ENCODE data around the gene MRPS16. TPM values are rescaled to one million over a fixed set of nuclear protein-coding genes. Genes with fewer than 3 reads are reported as not detected.

MRPS16 gene
- 85.9 and 88.5 TPM in 2 replicates for total RNA-seq

DNA sequence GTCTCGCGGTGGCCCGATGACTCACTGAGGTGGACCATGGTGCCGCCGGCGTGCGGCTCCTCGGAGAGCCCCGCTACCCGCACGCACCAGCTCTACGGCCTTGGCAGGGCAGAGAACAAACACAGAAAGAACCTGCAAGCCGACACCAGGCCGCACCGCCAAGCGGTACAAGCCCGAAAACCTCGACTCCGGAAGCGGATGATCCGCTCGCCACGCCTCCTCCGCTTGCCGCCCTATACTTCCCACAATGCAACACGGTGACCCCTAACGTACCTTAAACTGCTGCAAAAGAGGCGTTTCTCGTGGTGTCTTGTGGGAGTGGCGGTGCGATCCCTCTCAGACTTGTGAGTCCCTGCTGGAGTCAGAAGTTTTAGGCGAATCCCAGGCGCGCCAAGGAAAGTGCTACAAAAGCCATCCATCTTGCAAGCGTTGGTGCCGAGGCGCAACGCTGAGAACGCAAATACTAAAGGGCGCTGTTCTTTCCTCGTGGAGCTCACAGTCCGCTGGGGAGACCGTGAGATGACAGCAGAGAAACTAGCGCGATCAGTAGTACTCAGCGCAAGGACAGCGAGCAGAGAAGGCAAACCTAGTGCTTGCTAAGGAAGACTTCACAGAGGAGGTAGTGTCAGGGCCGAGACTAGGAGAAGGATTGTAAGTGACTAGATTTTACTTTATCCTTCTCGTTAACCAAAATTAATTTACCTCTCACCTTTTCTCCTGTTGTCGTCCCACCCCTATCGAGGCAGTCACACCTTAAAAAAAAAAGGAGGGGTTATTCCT lies at the start of gene MRPS16:
Gene MRPS16 (minus strand): TSS at position 200 of the 780 bp plus-strand sequence. CDS start 162 bp downstream, at position 38.
- Mint-ChIP-seq H3K4me3 (peak within 1 kb of the TSS; percentile 99), H3K9me3 (no peaks in the 10 kb centered on the region), H3K36me3 (ENCODE audit: low read depth) (peaks cover 40% of the 10 kb centered on the region), H3K27me3 (no peaks in the 10 kb centered on the region), H3K4me1 (peaks cover 44% of the 10 kb centered on the region), H3K27ac (peak within 1 kb of the TSS; percentile 95)
- intact Hi-C loops (cut with micrococcal nuclease), result loop anchor here (1.0 to 5.0 kb wide), 8 partner anchors 8 to 1980 kb away; partner anchors contain the start of genes ANXA7, CFAP70, MICU1 and VDAC2
- peak; percentile 84 for DNase-seq
- ChIA-PET CTCF (interaction anchor here (0.6 to 1.1 kb wide), 2 partner anchors 12 to 1545 kb away, joined by 4 read pairs; no protein-coding TSS in a partner anchor), POLR2A (interaction anchor here (0.5 to 3.1 kb wide), 6 partner anchors 11 to 525 kb away, joined by 3 to 12 read pairs (median 6); partner anchors contain the start of genes ECD, FAM149B1, P4HA1 and PPP3CB)
- ATAC-seq (ENCODE audit: low read depth), result peak; percentile 89
- TF ChIP-seq, protein P1, sequence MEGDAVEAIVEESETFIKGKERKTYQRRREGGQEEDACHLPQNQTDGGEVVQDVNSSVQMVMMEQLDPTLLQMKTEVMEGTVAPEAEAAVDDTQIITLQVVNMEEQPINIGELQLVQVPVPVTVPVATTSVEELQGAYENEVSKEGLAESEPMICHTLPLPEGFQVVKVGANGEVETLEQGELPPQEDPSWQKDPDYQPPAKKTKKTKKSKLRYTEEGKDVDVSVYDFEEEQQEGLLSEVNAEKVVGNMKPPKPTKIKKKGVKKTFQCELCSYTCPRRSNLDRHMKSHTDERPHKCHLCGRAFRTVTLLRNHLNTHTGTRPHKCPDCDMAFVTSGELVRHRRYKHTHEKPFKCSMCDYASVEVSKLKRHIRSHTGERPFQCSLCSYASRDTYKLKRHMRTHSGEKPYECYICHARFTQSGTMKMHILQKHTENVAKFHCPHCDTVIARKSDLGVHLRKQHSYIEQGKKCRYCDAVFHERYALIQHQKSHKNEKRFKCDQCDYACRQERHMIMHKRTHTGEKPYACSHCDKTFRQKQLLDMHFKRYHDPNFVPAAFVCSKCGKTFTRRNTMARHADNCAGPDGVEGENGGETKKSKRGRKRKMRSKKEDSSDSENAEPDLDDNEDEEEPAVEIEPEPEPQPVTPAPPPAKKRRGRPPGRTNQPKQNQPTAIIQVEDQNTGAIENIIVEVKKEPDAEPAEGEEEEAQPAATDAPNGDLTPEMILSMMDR (IDR thresholded peaks at IDR 0.05), result no peak

DNA sequence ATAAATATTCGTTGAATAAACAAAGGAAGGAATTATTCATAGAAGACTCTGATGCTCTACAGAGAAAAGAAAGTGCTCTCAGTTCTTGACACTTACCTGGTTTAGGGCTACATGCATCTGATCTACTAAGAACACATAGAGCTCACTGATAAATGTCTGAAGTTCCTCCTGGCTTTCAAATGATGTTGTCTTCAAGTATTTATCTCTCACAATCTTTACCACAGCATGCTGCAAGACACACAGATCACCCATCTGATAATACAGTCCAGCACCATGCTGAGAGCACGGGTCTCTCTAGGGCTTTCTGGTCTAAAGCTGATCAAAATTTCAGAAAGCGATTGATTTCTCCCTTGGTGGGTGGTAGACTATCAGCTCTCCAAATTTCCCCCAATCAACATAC lies 44.5 kb upstream of the MRPS16 start:
- Mint-ChIP-seq H3K36me3 (ENCODE audit: low read depth) (no peaks in the 10 kb centered on the region), H3K9me3 (peaks cover 2% of the 10 kb centered on the region), H3K4me3 (no peak overlapping the region), H3K4me1 (no peaks in the 10 kb centered on the region), H3K27me3 (peaks cover 2% of the 10 kb centered on the region), H3K27ac (no peak overlapping the region)
- intact Hi-C loops (cut with micrococcal nuclease), result no loop called here
- CTCF ChIA-PET, result no interaction called here
- ATAC-seq (ENCODE audit: low read depth) (no peak), DNase-seq (no peak)
- POLR2A ChIA-PET, result no interaction called here
- TF ChIP-seq, protein P1 (IDR thresholded peaks at IDR 0.05), result no peak

DNA sequence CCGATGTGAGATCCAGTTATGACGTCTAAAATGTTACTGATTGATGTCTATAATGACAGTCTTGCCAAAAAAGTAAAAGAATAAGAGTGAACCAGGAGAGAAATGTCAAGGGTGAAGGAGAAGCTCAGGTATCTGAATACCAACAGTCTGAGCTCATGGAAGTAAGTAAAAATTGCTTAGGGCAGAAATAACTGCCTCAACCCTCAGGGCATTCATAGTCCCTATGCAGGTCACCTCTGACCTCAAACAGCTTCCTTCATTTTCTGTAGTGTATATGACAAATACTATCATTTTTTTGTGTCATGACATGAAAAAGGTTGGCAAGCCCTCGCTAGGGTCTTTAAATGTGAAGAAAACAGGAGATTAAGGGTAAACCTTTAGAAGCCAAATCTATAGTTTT lies 41.0 kb upstream of the MRPS16 start:
- no peak for DNase-seq
- H3K9me3 Mint-ChIP-seq, result peaks cover 9% of the 10 kb centered on the region
- H3K36me3 Mint-ChIP-seq (ENCODE audit: low read depth), result peaks cover 3% of the 10 kb centered on the region
- H3K27me3 Mint-ChIP-seq, result peaks cover 2% of the 10 kb centered on the region
- H3K4me3 Mint-ChIP-seq, result no peak overlapping the region
- no peak overlapping the region for H3K27ac Mint-ChIP-seq
- POLR2A ChIA-PET, result no interaction called here
- TF ChIP-seq, protein P1 (IDR thresholded peaks at IDR 0.05), result no peak
- no peak for ATAC-seq (ENCODE audit: low read depth)
- CTCF ChIA-PET, result interaction anchor here (0.7 kb wide), 1 partner anchor 29 kb away, joined by 3 read pairs; no protein-coding TSS in a partner anchor
- H3K4me1 Mint-ChIP-seq, result no peaks in the 10 kb centered on the region
- intact Hi-C loops (cut with micrococcal nuclease), result no loop called here

DNA sequence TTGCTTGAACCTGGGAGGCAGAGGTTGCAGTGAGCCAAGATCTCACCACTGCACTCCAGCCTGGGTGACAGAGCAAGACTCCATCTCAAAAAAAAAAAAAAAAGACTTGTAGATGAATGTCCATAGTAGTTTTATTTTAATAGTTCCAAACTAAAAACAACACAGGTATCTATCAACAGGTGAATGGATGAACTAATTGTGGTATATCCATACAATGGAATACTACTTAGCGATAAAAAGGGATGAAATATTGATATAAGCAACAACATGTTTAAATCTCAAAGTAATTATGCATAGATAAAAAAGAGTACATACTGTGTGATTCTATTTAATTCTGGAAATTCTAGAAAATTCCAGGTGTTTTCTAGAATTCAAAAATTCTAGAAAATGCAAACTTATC lies 37.5 kb upstream of the MRPS16 start:
- no peaks in the 10 kb centered on the region for H3K4me1 Mint-ChIP-seq
- no peaks in the 10 kb centered on the region for H3K27me3 Mint-ChIP-seq
- POLR2A ChIA-PET, result no interaction called here
- peaks cover 9% of the 10 kb centered on the region for H3K9me3 Mint-ChIP-seq
- intact Hi-C loops (cut with micrococcal nuclease), result no loop called here
- TF ChIP-seq, protein P1 (IDR thresholded peaks at IDR 0.05), result no peak
- ATAC-seq (ENCODE audit: low read depth) (no peak), DNase-seq (no peak)
- H3K27ac Mint-ChIP-seq, result no peak overlapping the region
- CTCF ChIA-PET, result no interaction called here
- H3K4me3 Mint-ChIP-seq, result no peak overlapping the region
- H3K36me3 Mint-ChIP-seq (ENCODE audit: low read depth), result peaks cover 3% of the 10 kb centered on the region

DNA sequence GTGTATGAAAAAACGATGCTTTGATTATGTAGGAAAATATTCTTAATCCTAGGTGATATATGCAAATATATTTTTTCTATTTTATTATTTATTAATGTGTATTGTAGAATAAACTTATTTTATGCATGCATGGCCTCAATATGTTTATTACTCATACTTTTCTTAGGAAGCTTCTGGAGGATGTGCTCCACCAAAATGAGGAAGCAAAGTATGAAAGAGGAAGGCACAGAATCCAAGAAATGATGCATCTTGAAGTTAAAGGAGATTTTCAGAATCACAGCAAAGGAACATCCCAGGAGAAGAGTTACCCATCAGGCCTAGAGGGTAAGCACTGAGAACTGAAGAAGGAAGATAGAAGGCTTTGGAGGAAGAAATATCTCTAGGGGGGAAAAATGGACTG lies 35.0 kb upstream of the MRPS16 start:
- ChIA-PET POLR2A (no interaction called here), CTCF (no interaction called here)
- ATAC-seq (ENCODE audit: low read depth), result no peak
- DNase-seq, result no peak
- no peak overlapping the region for H3K27ac Mint-ChIP-seq
- H3K36me3 Mint-ChIP-seq (ENCODE audit: low read depth), result peaks cover 3% of the 10 kb centered on the region
- no peaks in the 10 kb centered on the region for H3K4me1 Mint-ChIP-seq
- peaks cover 9% of the 10 kb centered on the region for H3K9me3 Mint-ChIP-seq
- no peaks in the 10 kb centered on the region for H3K27me3 Mint-ChIP-seq
- no peak overlapping the region for H3K4me3 Mint-ChIP-seq
- intact Hi-C loops (cut with micrococcal nuclease), result no loop called here
- TF ChIP-seq, protein P1 (IDR thresholded peaks at IDR 0.05), result no peak

Measured in activated B cell treated with CpG ODN at 0.5 μM for 24 hours (primary cell).